ENCODE data around the gene VPS8.

Gene VPS8

GRCh38 chr3:184822654-184823053 is 10.7 kb downstream of the VPS8 start:
- H3K4me3 ChIP-seq (ENCODE audit: low read depth, low read length) = no peak overlapping the region
- no peak for TF ChIP-seq CTCF (IDR thresholded peaks at IDR 0.05; ENCODE audit: low read depth, low read length)

GRCh38 chr3:184823990-184824389 is 12.0 kb downstream of the VPS8 start:
- TF ChIP-seq CTCF (IDR thresholded peaks at IDR 0.05; ENCODE audit: low read depth, low read length) = no peak
- no peak overlapping the region for H3K4me3 ChIP-seq (ENCODE audit: low read depth, low read length)

- no peak for TF ChIP-seq CTCF (IDR thresholded peaks at IDR 0.05; ENCODE audit: low read depth, low read length)
- no peak overlapping the region for H3K4me3 ChIP-seq (ENCODE audit: low read depth, low read length)
Measured at GRCh38 chr3:184825121-184825820, 13.3 kb downstream of the VPS8 start.

GRCh38 chr3:184827572-184827971 is 15.6 kb downstream of the VPS8 start:
- H3K4me3 ChIP-seq (ENCODE audit: low read depth, low read length) = no peak overlapping the region
- no peak for TF ChIP-seq CTCF (IDR thresholded peaks at IDR 0.05; ENCODE audit: low read depth, low read length)

GRCh38 chr3:184832044-184832443 is 20.1 kb downstream of the VPS8 start:
- no peak overlapping the region for H3K4me3 ChIP-seq (ENCODE audit: low read depth, low read length)
- no peak for TF ChIP-seq CTCF (IDR thresholded peaks at IDR 0.05; ENCODE audit: low read depth, low read length)

- no peak for TF ChIP-seq CTCF (IDR thresholded peaks at IDR 0.05; ENCODE audit: low read depth, low read length)
Measured at GRCh38 chr3:184832903-184833302, 20.9 kb downstream of the VPS8 start.

GRCh38 chr3:184836090-184836822 is 24.3 kb downstream of the VPS8 start:
- no peak overlapping the region for H3K4me3 ChIP-seq (ENCODE audit: low read depth, low read length)
- TF ChIP-seq CTCF (IDR thresholded peaks at IDR 0.05; ENCODE audit: low read depth, low read length) = no peak

More at GRCh38 chr3:184832903-184833302, 20.9 kb downstream of the VPS8 start:
- H3K4me3 ChIP-seq (ENCODE audit: low read depth, low read length) = no peak overlapping the region

Data from WI38 (cell line).